HG03066 (cell line): ENCODE results near the gene PLCB3.
"Not testable (repeated sequence)": the region's sequence is repeated elsewhere in the genome, so short reads cannot be mapped to it uniquely, and the experiment has no call there.

Experiments
- ATAC-seq: cut with Tn5 transposase; IDR thresholded peaks from one replicate; pipeline ENCODE4 v1.9.1; 2021; ENCODE audit warnings: low read depth; ENCODE audit not compliant: unreplicated experiment

The PLCB3 gene

DNA sequence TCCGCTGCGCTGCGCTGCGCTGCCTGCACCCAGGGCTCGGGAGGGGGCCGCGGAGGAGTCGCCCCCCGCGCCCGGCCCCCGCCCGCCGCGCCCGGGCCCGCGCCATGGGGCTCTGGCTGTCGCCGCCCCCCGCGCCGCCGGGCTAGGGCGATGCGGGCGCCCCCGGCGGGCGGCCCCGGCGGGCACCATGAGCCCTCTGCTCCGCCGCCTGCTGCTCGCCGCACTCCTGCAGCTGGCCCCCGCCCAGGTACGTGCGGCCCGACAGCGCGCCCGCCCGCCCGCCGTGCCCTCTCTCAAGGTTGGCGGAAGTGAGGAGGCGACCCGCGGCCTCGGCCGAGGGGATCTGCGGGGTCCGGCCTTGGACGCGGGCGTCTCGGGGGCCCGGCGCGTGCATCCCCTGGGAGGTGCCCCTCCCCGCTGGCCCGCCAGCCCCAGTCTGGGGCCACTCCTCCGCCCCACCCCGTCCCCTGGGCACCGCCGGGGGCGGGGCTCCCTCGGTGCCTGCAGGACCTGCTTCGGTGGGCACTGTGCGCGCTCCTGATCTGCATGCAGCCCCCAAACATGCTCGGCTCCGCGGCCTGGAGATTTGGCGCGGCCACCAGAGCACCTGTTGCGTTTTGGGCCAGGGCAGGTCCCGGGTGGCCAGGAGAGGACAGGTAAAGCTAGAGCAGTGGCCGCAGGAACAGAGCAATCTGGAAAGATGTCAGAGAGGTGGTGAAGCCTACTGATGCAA lies 16.5 kb upstream of the PLCB3 start:
- ATAC-seq, result no peak

DNA sequence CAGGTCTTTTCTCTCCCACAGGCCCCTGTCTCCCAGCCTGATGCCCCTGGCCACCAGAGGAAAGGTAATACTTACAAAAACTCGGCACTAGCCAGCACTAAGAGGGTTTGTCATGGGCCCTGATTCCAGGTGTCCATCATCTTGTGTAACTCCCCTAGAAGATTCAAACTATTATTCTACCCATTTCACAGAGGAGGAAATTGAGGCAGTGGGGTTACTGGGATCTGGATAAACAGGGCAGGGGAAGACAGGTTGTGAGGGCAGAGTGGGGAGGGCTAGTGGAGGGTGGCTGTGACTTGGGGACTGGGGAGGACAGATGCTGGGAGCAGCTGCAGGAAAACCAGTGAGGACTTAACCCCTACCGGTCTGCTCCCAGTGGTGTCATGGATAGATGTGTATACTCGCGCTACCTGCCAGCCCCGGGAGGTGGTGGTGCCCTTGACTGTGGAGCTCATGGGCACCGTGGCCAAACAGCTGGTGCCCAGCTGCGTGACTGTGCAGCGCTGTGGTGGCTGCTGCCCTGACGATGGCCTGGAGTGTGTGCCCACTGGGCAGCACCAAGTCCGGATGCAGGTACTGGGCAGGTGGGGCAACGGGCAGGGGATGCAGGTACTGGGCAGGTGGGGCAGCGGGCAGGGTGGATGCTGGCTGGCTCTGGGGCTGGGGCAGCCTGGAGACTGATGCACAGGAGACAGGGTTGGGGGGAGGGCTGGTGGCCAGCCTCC lies 15.7 kb upstream of the PLCB3 start:
- ATAC-seq, result no peak

DNA sequence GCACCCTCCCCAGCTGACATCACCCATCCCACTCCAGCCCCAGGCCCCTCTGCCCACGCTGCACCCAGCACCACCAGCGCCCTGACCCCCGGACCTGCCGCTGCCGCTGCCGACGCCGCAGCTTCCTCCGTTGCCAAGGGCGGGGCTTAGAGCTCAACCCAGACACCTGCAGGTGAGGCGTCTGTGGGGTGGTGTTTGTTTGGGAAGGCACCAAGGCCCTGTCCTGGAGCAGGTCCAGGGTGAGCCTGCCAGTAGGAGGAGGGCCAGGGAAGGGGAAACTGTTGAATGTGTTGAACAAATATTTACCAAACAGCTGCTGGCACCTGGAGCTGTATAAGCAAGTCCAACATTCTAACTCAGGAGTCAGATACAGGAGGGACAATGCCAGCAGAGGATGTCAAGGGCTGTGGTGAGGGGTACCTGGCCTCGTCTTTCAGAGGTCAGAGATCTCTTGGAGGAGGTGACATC lies 13.8 kb upstream of the PLCB3 start:
- no peak for ATAC-seq

DNA sequence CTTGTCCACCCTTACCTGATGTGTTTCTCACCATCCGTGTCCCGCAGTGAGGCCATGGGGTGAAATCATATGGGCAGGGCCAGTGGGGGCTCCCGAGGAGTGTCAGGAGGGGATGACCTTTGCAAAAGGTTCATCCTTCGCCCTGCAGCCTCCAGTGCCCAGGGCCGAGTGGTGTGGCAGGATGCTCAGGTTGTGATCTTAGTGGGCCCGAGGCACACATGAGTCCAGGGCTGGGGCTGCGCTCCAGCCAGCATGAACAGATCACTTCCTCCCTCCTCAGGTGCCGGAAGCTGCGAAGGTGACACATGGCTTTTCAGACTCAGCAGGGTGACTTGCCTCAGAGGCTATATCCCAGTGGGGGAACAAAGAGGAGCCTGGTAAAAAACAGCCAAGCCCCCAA lies 13.3 kb upstream of the PLCB3 start:
- ATAC-seq, result no peak

DNA sequence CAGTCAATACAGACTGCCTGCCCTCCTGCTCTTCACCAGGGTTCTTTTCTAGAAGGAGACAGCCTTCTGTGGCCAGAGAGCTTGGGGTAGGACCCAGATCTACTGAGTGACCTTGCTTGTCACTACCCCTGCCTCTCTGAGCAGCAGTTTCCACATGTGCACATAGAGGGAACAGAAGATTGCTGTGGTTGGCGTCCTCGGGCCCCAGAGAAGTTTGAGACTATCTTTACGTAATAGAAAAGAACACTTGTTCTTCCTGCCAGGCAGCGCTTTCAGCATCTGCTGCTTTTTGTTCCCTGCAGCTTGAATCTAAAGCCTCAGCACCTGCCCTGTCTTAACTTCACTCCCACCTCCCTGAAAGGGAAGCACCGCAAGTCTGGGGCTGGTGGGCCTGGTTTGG lies 12.3 kb upstream of the PLCB3 start:
- ATAC-seq, result no peak

DNA sequence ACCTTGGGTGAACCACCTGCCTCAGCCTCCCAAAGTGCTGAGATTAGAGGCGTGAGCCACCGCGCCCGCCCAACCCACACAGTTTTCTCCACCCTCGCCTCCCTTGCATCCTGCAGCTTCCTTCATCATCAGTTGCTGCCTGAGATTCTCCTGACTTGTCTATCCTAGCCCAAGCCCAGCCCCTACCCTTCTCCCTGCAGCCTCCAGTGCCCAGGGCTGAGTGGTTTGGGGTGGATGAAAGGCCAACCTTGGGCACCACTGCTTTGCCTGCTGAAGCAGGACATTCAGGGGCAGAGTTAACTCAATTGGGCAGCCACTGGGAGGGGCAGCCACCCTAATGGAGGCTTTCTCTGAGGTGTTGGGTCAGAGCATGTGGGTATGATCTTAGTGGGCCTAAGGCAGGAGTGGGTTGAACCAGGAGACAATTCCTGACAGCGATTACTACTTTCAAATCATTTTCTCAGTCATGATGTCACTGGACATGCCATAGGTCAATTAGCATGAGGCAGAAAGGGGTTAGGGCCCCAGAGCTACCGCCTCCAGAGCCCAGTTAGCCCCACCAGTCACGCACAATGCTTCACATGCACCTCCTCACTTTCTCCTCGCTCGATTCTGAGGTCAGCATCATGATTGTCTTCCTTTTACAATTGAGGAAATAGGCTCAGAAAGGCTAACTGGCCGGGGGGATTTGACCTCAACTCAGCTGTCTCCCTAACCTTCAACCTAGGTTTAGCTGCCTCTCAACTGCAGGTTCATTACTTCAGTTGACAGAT lies 11.5 kb upstream of the PLCB3 start:
- ATAC-seq, result no peak

DNA sequence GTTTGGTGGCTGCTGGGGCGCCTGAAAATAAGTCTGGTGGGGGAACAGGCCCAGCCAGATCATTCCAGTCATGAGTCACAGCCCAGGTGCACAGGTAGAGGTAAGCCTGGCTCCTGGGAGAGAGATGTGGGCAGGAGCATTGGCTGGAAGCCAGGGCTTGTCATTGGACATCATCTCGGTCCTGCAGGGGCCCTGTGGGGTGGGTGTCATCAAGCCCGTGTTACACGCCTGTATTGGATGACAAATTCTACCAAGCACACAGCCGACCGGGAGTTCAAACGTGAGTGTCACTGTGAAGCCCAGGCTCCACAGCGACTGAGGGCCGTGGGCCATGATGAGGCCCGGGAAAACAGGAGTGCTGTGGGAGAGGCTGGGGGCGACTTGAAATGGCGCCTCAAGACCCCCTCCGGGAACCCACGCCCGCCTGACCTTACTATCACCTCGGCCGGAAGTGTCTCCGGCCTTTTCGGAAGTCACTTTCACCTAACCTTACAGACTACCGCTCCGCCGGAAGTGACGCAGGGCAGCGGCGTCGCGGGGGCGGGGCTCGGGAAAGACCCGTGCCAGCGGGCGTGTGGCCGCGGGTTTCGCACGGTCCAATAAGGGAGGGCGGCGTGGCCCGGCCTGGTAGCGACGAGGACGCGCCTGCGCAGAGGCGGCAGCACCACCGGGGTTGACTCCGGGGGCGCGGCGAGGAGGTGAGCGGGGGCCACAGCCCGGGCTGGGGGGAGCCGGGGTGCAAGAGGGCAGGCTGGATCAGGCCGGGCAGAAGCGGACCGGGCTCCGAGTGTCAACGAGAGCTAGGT lies 10.7 kb upstream of the PLCB3 start, which contains the start of gene FKBP2:
TSS of gene FKBP2 (plus strand) at position 661 of the 806 bp plus-strand sequence. CDS start 1,293 bp downstream, outside the sequence.
- ATAC-seq, result peak; percentile 48

DNA sequence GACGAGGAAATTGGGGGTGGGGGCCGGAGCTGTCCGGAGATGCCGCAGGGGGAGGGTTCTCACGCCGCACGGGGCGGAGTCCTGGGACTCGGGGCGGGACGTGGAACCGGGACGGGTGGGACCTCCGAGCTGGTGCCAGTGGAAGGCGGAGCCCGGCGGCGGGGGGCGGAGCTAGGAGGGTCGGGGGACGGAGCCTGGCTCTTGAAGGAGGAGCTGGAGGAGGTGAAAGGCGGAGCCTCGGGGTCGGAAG lies 10.2 kb upstream of the PLCB3 start:
- peak; percentile 64 for ATAC-seq

DNA sequence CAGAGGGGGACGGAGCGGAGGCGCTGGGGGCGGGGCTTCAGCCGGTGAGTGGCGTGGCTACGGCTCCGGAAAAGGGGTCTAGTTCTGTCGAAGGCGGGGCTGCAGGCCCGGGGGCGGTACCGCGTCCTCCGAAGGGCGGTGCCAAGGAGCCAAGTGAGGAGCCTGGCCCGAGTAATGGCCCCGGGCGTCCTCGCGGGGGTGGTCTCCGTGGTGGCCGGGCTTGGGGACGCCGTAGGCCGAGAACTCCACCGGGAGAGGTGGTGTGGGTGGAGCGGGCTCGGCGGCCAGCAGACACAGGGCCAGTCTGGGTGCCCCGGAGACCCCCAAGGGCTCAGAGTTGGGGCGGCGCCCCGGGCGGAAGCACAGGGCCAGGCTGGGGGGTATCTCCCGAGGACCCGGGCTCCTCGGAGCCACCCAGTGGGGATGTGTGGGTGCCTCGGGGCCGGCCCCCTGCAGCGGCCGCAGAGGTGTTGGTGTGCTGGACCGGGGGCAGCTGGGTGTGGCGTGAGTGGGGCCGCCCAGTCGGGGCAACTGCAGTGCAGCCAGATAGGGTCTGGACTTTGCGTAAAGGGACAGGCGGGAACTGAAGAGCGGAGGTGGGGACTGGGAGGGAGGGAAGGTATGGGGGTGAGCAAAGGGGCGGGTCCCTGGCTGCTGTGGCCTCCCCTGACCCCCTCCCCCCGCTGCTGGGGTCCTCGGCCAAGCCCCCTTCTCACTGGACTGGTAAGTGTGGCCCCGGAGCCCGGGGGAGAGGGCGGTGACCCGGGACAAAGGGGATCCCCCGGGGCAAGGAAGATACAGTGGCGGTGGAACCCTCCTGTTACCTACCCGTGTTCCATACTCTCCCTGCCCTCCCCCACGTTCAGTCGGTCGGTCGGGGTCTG lies 9.6 kb upstream of the PLCB3 start:
- peak; percentile 8 for ATAC-seq

DNA sequence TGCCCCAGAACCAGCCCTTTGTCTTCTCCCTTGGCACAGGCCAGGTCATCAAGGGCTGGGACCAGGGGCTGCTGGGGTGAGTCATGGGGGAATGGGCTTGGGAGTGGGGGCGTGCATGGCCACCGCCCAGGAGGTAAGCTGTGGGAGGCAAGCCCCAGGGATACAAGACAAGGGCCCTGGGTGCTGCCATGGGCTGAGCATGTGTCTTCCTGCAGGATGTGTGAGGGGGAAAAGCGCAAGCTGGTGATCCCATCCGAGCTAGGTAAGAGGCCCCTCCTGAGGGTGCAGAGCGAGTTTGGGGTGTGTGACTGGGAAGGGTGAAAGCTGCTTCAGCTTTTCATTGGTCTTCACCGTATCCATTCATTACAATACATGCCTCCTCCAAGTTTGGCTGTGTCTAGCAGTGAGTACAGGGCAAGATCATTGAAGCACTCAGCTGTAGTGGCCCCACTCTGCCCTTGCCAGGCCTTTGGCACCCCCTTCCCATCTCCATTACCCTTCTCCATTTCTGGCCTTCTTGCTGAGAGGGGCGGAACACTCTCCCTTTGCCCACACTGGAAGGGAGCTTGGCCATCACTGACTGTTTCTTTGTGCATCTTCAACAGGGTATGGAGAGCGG lies 8.0 kb upstream of the PLCB3 start:
- no peak for ATAC-seq

DNA sequence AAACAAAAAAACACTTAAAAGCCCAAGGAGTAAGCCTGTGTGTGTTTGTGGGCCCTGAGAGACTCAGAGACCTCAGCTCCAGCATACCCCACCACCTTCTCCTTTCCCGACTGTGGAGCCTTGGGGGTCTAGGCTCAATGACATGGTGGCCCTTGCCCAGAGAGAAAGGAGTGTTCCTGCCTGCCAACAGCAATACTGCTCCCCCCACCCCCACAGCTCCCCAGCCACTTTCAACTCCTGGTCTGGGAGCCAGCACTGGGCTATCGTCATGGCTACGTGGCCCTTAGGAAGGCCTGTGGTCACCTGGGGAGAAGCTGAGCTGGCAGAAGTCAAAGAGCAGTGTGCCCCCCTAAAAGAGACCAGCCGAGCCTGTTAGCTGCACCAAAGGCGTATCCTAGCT lies 7.2 kb upstream of the PLCB3 start:
- ATAC-seq, result no peak

DNA sequence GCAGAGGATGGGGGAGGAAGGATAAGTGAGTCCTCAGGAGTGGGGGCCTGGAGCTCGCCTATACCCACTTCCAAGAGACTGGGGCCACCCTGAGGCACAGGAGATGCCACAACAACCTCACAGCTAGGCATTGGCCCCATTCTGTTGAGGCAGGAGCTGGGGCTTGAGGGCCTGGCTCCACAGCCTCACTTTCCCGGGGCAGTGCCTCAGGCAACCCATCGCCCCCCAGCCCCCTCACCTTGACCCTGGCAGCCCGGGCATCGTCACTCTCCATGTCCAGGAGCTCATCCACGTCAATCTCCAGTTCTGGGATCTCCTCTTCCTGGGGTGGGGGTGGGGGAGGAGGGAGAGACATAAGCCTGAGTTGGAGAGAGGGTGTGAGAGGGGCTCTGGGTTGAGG lies 6.4 kb upstream of the PLCB3 start:
- ATAC-seq, result no peak

DNA sequence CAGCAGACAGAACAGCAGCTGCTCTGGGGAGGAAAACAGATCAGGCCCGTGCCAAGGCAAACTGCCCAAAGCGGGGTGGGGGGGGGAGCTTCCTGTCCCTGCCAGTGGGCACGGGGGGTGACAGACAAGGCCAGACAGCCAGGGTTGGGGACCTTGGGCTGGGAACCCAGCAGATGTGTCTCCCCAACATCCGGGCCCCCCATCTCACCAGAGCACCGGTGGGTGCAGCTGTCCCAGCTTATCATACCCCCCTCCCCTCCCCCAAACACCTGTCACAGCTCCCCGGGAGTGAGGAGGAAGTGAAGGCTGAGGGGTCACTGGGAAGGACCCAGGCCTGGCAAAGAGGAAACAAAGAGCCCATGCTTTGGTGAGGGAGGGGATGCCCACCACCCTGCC lies 5.9 kb upstream of the PLCB3 start:
- no peak for ATAC-seq

DNA sequence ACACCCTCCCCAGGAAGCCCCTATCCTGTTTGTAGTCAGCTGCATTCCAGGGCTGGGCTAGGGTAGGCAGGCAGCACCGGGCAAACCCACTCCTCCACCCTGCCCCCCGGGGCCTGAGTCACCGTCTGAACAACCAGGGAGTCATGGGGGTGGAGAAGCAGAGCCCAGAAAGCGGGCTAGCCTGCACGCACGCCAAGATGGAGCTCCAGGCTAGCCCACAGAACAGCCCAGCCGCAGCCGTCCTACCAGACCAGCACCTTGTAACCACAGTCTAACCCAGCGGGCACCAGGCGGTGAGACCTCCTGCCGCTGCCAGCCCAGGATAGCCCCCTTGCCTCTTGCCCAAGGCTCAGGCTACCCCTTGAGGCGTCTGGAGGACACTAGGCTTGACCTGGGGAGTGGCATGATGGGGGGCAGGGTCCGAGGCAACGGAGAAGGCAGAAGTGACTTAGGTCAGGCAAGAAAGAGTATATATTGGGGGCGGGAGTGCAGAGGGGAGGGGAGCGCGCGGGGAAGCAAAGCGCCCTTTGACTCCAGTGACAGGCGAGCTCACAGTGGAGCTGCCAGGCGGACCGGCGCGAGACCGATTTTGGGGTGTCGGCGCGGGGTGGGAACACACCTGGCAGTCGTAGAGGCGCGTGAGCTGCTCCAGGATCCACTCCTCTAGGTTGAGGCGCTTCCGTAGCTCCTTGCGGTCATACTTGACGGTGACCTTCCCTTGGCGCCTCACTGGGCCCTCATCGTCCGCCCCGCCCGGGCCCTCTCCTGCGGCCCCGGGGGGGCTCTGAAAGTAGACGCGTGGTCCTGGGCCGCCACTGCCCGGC lies 5.3 kb upstream of the PLCB3 start:
- no peak for ATAC-seq

DNA sequence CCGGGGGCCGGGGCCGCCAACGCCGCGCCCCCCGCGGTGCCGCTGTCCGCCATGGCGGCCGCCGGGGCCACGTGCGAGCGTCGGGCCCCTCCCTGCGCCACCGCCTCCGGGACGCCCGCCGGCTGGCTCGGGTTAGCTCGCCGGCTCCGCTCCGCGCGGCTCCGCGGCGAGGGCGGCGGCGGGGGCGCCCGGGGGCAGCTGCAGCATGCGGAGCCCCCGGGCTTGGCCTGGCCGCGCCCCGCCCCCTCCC lies 4.8 kb upstream of the PLCB3 start:
- ATAC-seq, result not testable (repeated sequence)

DNA sequence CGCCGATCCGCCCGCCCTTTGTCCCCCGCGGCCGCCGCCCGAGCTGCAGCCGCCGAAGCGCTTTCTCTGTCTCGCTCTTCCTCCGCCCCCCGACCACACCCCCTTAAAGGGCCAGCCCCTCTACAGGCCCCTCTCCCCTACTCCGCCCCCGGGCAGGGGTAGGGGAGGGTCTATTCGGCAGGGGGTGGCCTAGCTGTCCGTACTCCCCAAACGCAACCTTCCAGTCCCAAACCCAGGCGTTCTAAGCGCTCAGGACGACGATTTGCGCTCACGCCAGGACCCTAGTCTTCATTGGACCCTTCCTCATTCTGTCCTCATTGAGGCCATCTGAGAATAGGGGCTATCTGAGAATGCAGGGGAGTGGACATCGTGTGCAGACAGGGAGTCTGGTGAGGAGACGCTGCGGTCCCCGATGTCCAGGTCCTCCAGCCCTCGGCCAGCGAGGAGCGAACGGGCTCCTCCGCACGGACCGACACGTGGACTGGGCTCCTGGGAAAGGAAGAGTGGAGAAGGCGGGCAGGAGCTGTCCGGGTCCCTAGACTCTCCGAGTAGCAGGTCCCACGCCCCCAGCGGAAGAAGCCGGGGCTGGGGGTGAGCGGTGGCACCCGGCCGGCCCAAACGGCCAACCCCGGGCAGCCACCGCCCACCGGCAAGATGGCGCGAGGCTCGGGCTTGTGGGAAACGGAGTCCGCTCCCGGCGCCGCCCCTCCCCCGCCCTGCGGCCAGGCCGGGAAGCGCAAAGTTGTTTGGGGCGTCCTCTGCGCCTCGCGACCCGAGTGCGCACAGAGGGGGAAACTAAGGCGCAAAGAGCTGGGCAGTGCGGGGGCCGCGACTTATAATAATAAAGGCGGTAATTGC lies 4.2 kb upstream of the PLCB3 start, which contains the start of gene PPP1R14B:
TSS of gene PPP1R14B (minus strand) at position 73 of the 858 bp plus-strand sequence. CDS start 270 bp downstream, outside the sequence.
- ATAC-seq, result no peak

DNA sequence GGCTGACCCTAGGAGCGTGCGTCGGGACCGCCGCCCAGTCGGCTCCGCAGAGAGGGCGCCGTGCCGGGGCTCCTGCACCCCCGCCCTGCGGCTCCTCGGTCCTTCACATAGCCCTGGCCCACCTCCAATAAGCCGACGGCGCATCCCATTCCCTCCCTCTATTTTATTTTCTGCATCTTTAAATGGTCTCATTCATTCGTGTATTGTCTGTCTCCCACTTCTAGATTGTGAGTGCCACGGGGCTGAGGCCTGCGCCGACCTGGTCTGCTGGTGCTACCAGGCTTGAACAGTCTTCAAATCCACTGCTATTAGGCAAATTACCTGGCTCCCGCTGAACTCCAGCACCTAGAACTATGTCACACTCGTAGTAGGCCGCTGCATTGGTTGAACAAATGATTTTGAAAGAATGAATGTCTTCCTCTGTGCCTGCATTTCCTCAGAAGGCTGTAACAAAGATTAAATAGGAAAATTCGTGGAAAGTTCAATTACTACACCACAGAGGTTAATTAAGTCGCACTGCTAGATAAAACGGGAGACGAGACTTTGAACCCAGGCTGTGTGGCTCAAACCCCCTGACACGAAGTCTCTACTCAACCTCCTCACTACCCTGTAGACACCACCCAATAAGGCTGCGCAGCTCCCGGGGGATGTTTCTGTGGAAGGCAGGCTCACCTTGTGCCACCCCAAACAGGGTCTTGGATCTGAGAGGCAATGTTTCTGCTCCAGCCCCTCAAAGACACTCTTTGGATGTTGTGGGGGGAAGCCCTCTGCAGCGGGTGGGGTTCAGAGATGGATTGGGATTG lies 3.4 kb upstream of the PLCB3 start:
- no peak for ATAC-seq
